K562 (cell line): Measurements from ENCODE around the gene HES3. TPM values are rescaled to one million over a fixed set of nuclear protein-coding genes. Genes with fewer than 3 reads are reported as not detected.

Experiments used
- ATF1 ChIP-seq, 2 experiments: fragments of 450-650 bp in 1 of 2; IDR thresholded peaks; 2 replicates each; pipeline ENCODE4 v1.6.1; 2016; ENCODE audit warnings: missing compliant biosample characterization in 1 of 2, missing genetic modification characterization in 1 of 2
- BRD9 ChIP-seq: fragments of 450-650 bp; IDR thresholded peaks from 2 replicates; pipeline ENCODE4 v1.6.1; 2018; ENCODE audit warnings: low read depth; ENCODE audit not compliant: partially characterized antibody
- ERF ChIP-seq: fragments of 450-650 bp; formaldehyde crosslinking; IDR thresholded peaks from 2 replicates; pipeline ENCODE4 v1.4.0; 2020; ENCODE audit warnings: mild to moderate bottlenecking, mixed read lengths
- HDAC8 ChIP-seq: fragments of 450-650 bp; IDR thresholded peaks from 2 replicates; pipeline ENCODE4 v1.6.1; 2016; ENCODE audit warnings: mild to moderate bottlenecking, missing genetic modification characterization, moderate library complexity, missing compliant biosample characterization
- NELFE ChIP-seq: IDR thresholded peaks from 2 replicates; pipeline ENCODE4 v1.6.1; 2011; ENCODE audit warnings: mild to moderate bottlenecking; ENCODE audit not compliant: insufficient read depth, insufficient read length
- POLR2A ChIP-seq: fragments of 450-650 bp; conservative IDR thresholded peaks from 2 replicates; pipeline ENCODE4 v1.6.1; 2016
- TAF15 ChIP-seq: fragments of 200-400 bp; formaldehyde crosslinking; IDR thresholded peaks from 2 replicates; pipeline ENCODE4 v1.6.1; 2017; ENCODE audit warnings: mild to moderate bottlenecking, low read depth, low read length, moderate library complexity
- ZNF780A ChIP-seq: fragments of 250-450 bp; sonication (Bioruptor Pico); IDR thresholded peaks from 2 replicates; pipeline ENCODE4 v1.5.0; 2021; ENCODE audit warnings: mild to moderate bottlenecking
- polyA plus RNA-seq, 8 experiments: library from polyadenylated mRNA; depleted of rRNA in 4 of 8; stranded (reverse) in 5 of 8; unstranded in 3 of 8; fragments of >200 nt; fragmentation: Nextera tagmentation in 2 of 8; fragmentation: Illumina TruSeq in 1 of 8; extraction: Ambion mirVana in 2 of 8; extraction: Trizol in 1 of 8; gene quantifications; 2 replicates each; pipeline versions ENCODE4 v1.2.1 to v1.2.3, GENCODE V29; 2011 to 2014; ENCODE audit warnings: inconsistent platforms in 1 of 8, missing spikeins in 1 of 8
- total RNA-seq, 7 experiments: library from RNA; depleted of rRNA in 6 of 7; stranded (reverse); fragments of >200 nt in 6 of 7; fragmentation: Illumina TruSeq in 2 of 7; extraction: Trizol in 2 of 7; gene quantifications; 2 replicates each; pipeline versions ENCODE4 v1.2.1 to v1.2.3, GENCODE V29; 2011 to 2021; ENCODE audit warnings: low replicate concordance in 1 of 7
- TF ChIP-seq, protein P1 (sequence below): IDR thresholded peaks from 2 replicates; pipeline ENCODE4 v1.6.1; 2012; ENCODE audit warnings: low read depth, low read length, improper control_type of control experiment, borderline replicate concordance
- TF ChIP-seq, protein P2 (sequence below): fragments of 250-450 bp; sonication (Bioruptor Pico); IDR thresholded peaks from 2 replicates; pipeline ENCODE4 v1.4.0; 2020
- TF ChIP-seq, protein P3 (sequence below): conservative IDR thresholded peaks from 2 replicates; pipeline ENCODE4 v1.6.1; 2011; ENCODE audit warnings: low read depth, mild to moderate bottlenecking, low read length; ENCODE audit not compliant: control insufficient read depth
- TF ChIP-seq, protein P4 (sequence below): fragments of 250-450 bp; sonication (Bioruptor Pico); IDR thresholded peaks from 2 replicates; pipeline ENCODE4 v1.4.0; 2020; ENCODE audit warnings: mild to moderate bottlenecking, moderate library complexity, borderline replicate concordance

Gene HES3
- total and polyA plus RNA-seq, 9 of the 15 experiments (the other 6 are each of a cell fraction or from before 2014, with no cell fraction given): not detected

DNA sequence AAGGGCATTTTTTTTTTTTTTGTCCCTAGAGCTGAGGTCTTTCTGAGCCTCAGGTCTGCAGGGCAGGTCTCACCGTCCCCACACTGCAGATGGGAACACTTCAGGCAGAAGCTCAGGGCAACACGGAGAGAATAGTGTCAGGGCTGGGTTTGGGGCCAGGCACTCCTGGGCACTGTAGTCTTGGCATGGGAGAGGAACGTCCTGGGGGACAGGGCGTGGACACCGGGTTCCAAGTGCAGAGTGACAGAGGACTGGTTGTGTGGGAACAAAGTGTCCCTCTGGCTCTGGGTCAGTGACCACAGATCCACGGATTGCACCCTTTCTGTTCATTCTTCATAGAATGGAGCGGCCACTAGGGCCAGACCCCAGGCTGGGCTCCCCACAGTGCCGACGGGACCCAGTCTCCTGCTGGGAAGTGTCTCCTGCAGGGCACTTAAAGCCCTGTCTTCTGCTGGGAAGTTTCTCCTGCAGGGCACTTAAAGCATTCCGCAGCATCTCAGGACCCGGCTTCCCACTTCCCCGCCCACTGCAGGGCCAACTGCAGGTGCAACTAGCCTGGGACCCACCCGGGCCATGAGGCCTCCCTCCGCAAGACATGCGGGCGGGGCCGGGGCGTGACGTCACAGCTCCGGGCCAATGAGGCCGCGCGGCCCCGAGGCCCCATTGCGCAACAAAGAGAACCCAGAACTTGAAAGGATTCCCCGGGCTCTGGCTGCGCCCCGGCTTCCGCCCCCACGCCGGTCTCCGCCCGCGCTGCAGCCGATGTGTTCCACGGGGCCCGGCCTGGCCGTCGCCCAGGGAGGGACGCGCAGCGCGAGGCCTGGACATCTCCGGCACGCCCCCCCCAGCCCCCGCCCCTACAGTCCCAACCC is 15.7 kb downstream of the HES3 start (continued):
- TF ChIP-seq, protein P1, sequence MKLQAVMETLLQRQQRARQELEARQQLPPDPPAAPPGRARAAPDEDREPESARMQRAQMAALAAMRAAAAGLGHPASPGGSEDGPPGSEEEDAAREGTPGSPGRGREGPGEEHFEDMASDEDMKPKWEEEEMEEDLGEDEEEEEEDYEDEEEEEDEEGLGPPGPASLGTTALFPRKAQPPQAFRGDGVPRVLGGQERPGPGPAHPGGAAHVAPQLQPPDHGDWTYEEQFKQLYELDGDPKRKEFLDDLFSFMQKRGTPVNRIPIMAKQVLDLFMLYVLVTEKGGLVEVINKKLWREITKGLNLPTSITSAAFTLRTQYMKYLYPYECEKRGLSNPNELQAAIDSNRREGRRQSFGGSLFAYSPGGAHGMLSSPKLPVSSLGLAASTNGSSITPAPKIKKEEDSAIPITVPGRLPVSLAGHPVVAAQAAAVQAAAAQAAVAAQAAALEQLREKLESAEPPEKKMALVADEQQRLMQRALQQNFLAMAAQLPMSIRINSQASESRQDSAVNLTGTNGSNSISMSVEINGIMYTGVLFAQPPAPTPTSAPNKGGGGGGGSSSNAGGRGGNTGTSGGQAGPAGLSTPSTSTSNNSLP: no peak
- TF ChIP-seq ZNF780A (CRISPR knock-in tag) (no peak), NELFE (no peak), BRD9 (no peak), HDAC8 (tag) (no peak), TAF15 (no peak), ATF1 (CRISPR knock-in tag; IDR thresholded peaks at IDR 0.05) (peak; percentile 78), ATF1 (tag; IDR thresholded peaks at IDR 0.05) (peak; percentile 98), ERF (no peak), POLR2A (no peak)
- TF ChIP-seq, protein P2, sequence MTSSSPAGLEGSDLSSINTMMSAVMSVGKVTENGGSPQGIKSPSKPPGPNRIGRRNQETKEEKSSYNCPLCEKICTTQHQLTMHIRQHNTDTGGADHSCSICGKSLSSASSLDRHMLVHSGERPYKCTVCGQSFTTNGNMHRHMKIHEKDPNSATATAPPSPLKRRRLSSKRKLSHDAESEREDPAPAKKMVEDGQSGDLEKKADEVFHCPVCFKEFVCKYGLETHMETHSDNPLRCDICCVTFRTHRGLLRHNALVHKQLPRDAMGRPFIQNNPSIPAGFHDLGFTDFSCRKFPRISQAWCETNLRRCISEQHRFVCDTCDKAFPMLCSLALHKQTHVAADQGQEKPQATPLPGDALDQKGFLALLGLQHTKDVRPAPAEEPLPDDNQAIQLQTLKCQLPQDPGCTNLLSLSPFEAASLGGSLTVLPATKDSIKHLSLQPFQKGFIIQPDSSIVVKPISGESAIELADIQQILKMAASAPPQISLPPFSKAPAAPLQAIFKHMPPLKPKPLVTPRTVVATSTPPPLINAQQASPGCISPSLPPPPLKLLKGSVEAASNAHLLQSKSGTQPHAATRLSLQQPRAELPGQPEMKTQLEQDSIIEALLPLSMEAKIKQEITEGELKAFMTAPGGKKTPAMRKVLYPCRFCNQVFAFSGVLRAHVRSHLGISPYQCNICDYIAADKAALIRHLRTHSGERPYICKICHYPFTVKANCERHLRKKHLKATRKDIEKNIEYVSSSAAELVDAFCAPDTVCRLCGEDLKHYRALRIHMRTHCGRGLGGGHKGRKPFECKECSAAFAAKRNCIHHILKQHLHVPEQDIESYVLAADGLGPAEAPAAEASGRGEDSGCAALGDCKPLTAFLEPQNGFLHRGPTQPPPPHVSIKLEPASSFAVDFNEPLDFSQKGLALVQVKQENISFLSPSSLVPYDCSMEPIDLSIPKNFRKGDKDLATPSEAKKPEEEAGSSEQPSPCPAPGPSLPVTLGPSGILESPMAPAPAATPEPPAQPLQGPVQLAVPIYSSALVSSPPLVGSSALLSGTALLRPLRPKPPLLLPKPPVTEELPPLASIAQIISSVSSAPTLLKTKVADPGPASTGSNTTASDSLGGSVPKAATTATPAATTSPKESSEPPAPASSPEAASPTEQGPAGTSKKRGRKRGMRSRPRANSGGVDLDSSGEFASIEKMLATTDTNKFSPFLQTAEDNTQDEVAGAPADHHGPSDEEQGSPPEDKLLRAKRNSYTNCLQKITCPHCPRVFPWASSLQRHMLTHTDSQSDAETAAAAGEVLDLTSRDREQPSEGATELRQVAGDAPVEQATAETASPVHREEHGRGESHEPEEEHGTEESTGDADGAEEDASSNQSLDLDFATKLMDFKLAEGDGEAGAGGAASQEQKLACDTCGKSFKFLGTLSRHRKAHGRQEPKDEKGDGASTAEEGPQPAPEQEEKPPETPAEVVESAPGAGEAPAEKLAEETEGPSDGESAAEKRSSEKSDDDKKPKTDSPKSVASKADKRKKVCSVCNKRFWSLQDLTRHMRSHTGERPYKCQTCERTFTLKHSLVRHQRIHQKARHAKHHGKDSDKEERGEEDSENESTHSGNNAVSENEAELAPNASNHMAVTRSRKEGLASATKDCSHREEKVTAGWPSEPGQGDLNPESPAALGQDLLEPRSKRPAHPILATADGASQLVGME: no peak
- TF ChIP-seq, protein P3, sequence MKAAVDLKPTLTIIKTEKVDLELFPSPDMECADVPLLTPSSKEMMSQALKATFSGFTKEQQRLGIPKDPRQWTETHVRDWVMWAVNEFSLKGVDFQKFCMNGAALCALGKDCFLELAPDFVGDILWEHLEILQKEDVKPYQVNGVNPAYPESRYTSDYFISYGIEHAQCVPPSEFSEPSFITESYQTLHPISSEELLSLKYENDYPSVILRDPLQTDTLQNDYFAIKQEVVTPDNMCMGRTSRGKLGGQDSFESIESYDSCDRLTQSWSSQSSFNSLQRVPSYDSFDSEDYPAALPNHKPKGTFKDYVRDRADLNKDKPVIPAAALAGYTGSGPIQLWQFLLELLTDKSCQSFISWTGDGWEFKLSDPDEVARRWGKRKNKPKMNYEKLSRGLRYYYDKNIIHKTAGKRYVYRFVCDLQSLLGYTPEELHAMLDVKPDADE: no peak
- TF ChIP-seq, protein P4, sequence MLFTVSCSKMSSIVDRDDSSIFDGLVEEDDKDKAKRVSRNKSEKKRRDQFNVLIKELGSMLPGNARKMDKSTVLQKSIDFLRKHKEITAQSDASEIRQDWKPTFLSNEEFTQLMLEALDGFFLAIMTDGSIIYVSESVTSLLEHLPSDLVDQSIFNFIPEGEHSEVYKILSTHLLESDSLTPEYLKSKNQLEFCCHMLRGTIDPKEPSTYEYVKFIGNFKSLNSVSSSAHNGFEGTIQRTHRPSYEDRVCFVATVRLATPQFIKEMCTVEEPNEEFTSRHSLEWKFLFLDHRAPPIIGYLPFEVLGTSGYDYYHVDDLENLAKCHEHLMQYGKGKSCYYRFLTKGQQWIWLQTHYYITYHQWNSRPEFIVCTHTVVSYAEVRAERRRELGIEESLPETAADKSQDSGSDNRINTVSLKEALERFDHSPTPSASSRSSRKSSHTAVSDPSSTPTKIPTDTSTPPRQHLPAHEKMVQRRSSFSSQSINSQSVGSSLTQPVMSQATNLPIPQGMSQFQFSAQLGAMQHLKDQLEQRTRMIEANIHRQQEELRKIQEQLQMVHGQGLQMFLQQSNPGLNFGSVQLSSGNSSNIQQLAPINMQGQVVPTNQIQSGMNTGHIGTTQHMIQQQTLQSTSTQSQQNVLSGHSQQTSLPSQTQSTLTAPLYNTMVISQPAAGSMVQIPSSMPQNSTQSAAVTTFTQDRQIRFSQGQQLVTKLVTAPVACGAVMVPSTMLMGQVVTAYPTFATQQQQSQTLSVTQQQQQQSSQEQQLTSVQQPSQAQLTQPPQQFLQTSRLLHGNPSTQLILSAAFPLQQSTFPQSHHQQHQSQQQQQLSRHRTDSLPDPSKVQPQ (CRISPR knock-in tag): no peak
